Measurements from ENCODE around the gene ATMIN.

Gene ATMIN

DNA sequence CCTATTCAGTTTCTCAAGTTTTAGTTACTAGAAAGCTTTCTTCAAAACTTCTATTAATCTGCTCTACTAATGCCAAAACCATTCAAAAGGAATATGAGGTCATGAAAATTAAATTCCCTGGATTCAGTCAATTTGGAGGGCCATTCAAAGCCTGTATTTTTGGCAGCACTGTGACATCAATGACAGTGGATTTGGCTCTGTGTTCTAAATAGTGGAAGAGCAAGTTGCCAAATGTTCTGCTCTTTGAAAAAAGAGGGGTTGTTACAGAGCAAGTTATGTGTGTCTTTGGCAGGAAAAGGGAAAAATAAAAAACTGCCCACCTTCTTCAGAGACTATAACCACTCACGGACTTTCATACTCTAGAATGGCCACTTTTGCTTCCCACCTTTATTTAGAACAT, 44.6 kb downstream of the ATMIN start:
- TF ChIP-seq, protein P1, sequence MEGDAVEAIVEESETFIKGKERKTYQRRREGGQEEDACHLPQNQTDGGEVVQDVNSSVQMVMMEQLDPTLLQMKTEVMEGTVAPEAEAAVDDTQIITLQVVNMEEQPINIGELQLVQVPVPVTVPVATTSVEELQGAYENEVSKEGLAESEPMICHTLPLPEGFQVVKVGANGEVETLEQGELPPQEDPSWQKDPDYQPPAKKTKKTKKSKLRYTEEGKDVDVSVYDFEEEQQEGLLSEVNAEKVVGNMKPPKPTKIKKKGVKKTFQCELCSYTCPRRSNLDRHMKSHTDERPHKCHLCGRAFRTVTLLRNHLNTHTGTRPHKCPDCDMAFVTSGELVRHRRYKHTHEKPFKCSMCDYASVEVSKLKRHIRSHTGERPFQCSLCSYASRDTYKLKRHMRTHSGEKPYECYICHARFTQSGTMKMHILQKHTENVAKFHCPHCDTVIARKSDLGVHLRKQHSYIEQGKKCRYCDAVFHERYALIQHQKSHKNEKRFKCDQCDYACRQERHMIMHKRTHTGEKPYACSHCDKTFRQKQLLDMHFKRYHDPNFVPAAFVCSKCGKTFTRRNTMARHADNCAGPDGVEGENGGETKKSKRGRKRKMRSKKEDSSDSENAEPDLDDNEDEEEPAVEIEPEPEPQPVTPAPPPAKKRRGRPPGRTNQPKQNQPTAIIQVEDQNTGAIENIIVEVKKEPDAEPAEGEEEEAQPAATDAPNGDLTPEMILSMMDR (conservative IDR thresholded peaks at IDR 0.05; ENCODE audit: low read length) = no peak
- TF ChIP-seq EZH2phosphoT487 (IDR thresholded peaks at IDR 0.05; ENCODE audit: borderline replicate concordance) = no peak
- 0 out of 2 replicates have a peak, but pooled peaks cover 3% of the 10 kb centered on the region for H3K36me3 ChIP-seq (ENCODE audit: insufficient read depth, low read length)
- no peak overlapping the region for H2AFZ ChIP-seq (ENCODE audit: low read length)
- no peaks in the 10 kb centered on the region for H3K9me3 ChIP-seq (ENCODE audit: insufficient read depth, low read depth, low read length)
- H3K9ac ChIP-seq (ENCODE audit: low read depth, low read length, poor library complexity, severe bottlenecking) = no peak overlapping the region
- H3K4me1 ChIP-seq (ENCODE audit: insufficient read depth, low read length, poor library complexity, severe bottlenecking) = peaks cover 13% of the 10 kb centered on the region
- H3K9me2 ChIP-seq (replicated peaks; ENCODE audit: low read depth, low read length) = no peaks in the 10 kb centered on the region
- no peak overlapping the region for H3K4me2 ChIP-seq (ENCODE audit: low read depth, low read length, poor library complexity, severe bottlenecking)
- H3K4me3 ChIP-seq (ENCODE audit: low read length, poor library complexity, severe bottlenecking) = no peak overlapping the region
- no peaks in the 10 kb centered on the region for H4K20me1 ChIP-seq (ENCODE audit: insufficient read depth, low read length, poor library complexity, severe bottlenecking)
- no peaks in the 10 kb centered on the region for H3K79me2 ChIP-seq (ENCODE audit: insufficient read depth, low read length)
- H3K27me3 ChIP-seq (ENCODE audit: insufficient read depth, low read length, poor library complexity, severe bottlenecking) = no peaks in the 10 kb centered on the region
- H3F3A ChIP-seq (ENCODE audit: low read depth) = no peaks in the 10 kb centered on the region

DNA sequence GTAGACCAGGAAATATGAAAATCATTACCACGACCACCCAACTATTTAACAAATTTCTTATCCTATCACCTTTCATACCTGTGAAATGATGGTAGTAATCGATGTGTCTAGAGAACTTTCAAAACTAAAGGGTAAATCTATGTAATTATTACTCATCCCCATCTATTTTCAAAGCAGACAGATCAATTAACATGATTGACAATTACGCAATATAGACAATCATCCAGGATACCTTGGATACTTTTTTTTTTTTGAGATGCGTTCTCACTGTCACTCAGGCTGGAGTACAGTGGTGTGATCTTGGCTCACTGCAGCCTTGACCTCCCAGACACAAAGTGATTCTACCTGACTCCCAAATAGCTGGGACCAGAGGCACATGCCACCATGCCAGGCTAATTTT, 45.4 kb downstream of the ATMIN start:
- Histone ChIP-seq H3K4me1 (ENCODE audit: insufficient read depth, low read length, poor library complexity, severe bottlenecking) (peaks cover 10% of the 10 kb centered on the region), H3K4me3 (ENCODE audit: low read length, poor library complexity, severe bottlenecking) (no peak overlapping the region), H3K4me2 (ENCODE audit: low read depth, low read length, poor library complexity, severe bottlenecking) (no peak overlapping the region), H3F3A (ENCODE audit: low read depth) (no peaks in the 10 kb centered on the region), H3K9ac (ENCODE audit: low read depth, low read length, poor library complexity, severe bottlenecking) (no peak overlapping the region), H3K27me3 (ENCODE audit: insufficient read depth, low read length, poor library complexity, severe bottlenecking) (no peaks in the 10 kb centered on the region), H3K79me2 (ENCODE audit: insufficient read depth, low read length) (no peaks in the 10 kb centered on the region), H3K9me3 (ENCODE audit: insufficient read depth, low read depth, low read length) (no peaks in the 10 kb centered on the region), H3K9me2 (replicated peaks; ENCODE audit: low read depth, low read length) (no peaks in the 10 kb centered on the region), H3K36me3 (ENCODE audit: insufficient read depth, low read length) (0 out of 2 replicates have a peak, but pooled peaks cover 3% of the 10 kb centered on the region), H2AFZ (ENCODE audit: low read length) (no peak overlapping the region), H4K20me1 (ENCODE audit: insufficient read depth, low read length, poor library complexity, severe bottlenecking) (no peaks in the 10 kb centered on the region)
- TF ChIP-seq, protein P1 (conservative IDR thresholded peaks at IDR 0.05; ENCODE audit: low read length) = no peak
- TF ChIP-seq EZH2phosphoT487 (IDR thresholded peaks at IDR 0.05; ENCODE audit: borderline replicate concordance) = no peak

DNA sequence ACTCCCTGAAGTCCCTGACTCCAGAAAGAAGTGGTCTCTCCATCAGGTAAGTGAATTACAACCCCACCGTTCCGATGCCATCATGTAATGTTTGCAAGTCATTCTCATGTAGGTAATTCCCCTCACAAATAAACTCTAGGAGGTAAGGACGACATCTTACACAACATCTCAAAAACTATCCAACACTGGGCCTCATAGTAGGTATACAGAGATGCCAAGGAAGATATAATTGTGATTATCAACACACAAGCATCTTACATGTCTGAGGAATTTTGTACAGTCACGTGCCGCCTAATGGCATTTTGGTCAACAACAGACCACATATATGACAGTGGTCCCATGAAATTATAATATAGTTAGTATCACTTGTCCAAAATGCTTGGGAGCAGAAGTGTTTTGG, 53.2 kb downstream of the ATMIN start:
- H3K4me2 ChIP-seq (ENCODE audit: low read depth, low read length, poor library complexity, severe bottlenecking) = no peak overlapping the region
- H3K4me1 ChIP-seq (ENCODE audit: insufficient read depth, low read length, poor library complexity, severe bottlenecking) = peaks cover 5% of the 10 kb centered on the region
- peaks cover 20% of the 10 kb centered on the region; the same call in 1 of the 2 replicates for H3K79me2 ChIP-seq (ENCODE audit: insufficient read depth, low read length)
- TF ChIP-seq, protein P1 (conservative IDR thresholded peaks at IDR 0.05; ENCODE audit: low read length) = no peak
- no peak for TF ChIP-seq EZH2phosphoT487 (IDR thresholded peaks at IDR 0.05; ENCODE audit: borderline replicate concordance)
- H3K27me3 ChIP-seq (ENCODE audit: insufficient read depth, low read length, poor library complexity, severe bottlenecking) = no peaks in the 10 kb centered on the region
- no peak overlapping the region for H3K9ac ChIP-seq (ENCODE audit: low read depth, low read length, poor library complexity, severe bottlenecking)
- no peak overlapping the region for H3K4me3 ChIP-seq (ENCODE audit: low read length, poor library complexity, severe bottlenecking)
- no peaks in the 10 kb centered on the region for H3F3A ChIP-seq (ENCODE audit: low read depth)
- H3K36me3 ChIP-seq (ENCODE audit: insufficient read depth, low read length) = no peaks in the 10 kb centered on the region
- H4K20me1 ChIP-seq (ENCODE audit: insufficient read depth, low read length, poor library complexity, severe bottlenecking) = peaks cover 4% of the 10 kb centered on the region
- no peaks in the 10 kb centered on the region for H3K9me2 ChIP-seq (replicated peaks; ENCODE audit: low read depth, low read length)
- no peak overlapping the region for H2AFZ ChIP-seq (ENCODE audit: low read length)
- no peaks in the 10 kb centered on the region for H3K9me3 ChIP-seq (ENCODE audit: insufficient read depth, low read depth, low read length)
